GM23338 (cell line): ENCODE data around the gene OR2A12. TPM values are rescaled to one million over a fixed set of nuclear protein-coding genes. Genes with fewer than 3 reads are reported as not detected.

ENCODE experiments used
- ATAC-seq: fragments of 200-7000 bp; cut with Tn5 transposase; 3 replicates; pipeline ENCODE4 v1.9.1; 2020
- DNase-seq: peaks from one replicate; pipeline ENCODE4 v3.0.0-alpha.2; 2015; ENCODE audit warnings: low spot score
- H2AFZ ChIP-seq: fragments of 200-600 bp; sonication (generic); 2 replicates; pipeline ENCODE4 v1.8.0; 2016; ENCODE audit warnings: antibody characterized with exemption, mild to moderate bottlenecking, moderate library complexity
- H3F3A ChIP-seq: fragments of 200-600 bp; sonication (generic); replicated peaks from 2 replicates; pipeline ENCODE4 v1.8.0; 2017; ENCODE audit warnings: antibody characterized with exemption, mixed run types, low read depth
- H3K27ac ChIP-seq: fragments of 200-600 bp; sonication (generic); 2 replicates; pipeline ENCODE4 v1.6.1; 2016; ENCODE audit warnings: low read depth
- H3K27me3 ChIP-seq: fragments of 200-600 bp; sonication (generic); 2 replicates; pipeline ENCODE4 v1.8.0; 2016; ENCODE audit warnings: mild to moderate bottlenecking, mixed run types, moderate library complexity; ENCODE audit not compliant: insufficient read depth
- H3K36me3 ChIP-seq: fragments of 200-600 bp; sonication (generic); 2 replicates; pipeline ENCODE4 v1.8.0; 2016; ENCODE audit warnings: mild to moderate bottlenecking; ENCODE audit not compliant: insufficient read depth
- H3K4me1 ChIP-seq: fragments of 200-600 bp; sonication (generic); 2 replicates; pipeline ENCODE4 v1.8.0; 2016; ENCODE audit warnings: mild to moderate bottlenecking, moderate library complexity; ENCODE audit not compliant: insufficient read depth
- H3K4me2 ChIP-seq: fragments of 200-600 bp; sonication (generic); 2 replicates; pipeline ENCODE4 v1.7.1; 2017; ENCODE audit warnings: mixed run types
- H3K4me3 ChIP-seq: fragments of 200-600 bp; sonication (generic); 2 replicates; pipeline ENCODE4 v1.6.1; 2016; ENCODE audit warnings: mixed run types
- H3K79me2 ChIP-seq: fragments of 200-600 bp; sonication (generic); replicated peaks from 2 replicates; pipeline ENCODE4 v1.8.0; 2017; ENCODE audit warnings: mild to moderate bottlenecking; ENCODE audit not compliant: insufficient read depth
- H3K9me2 ChIP-seq: fragments of 200-600 bp; sonication (generic); 2 replicates; pipeline ENCODE4 v1.8.0; 2017; ENCODE audit not compliant: insufficient read depth
- H4K20me1 ChIP-seq: fragments of 200-600 bp; sonication (generic); replicated peaks from 2 replicates; pipeline ENCODE4 v1.8.0; 2017; ENCODE audit warnings: mild to moderate bottlenecking; ENCODE audit not compliant: insufficient read depth
- H3K27ac Mint-ChIP-seq: 2 replicates; pipeline ENCODE4 v1.8.0; 2020; ENCODE audit warnings: inconsistent platforms, mild to moderate bottlenecking, moderate library complexity, mixed read lengths
- H3K27me3 Mint-ChIP-seq: 3 replicates; pipeline ENCODE4 v1.8.0; 2022; ENCODE audit warnings: low read depth, mild to moderate bottlenecking, moderate library complexity, mixed read lengths, inconsistent platforms; ENCODE audit not compliant: insufficient read depth, poor library complexity
- H3K36me3 Mint-ChIP-seq: 3 replicates; pipeline ENCODE4 v1.8.0; 2021; ENCODE audit warnings: low read depth, mild to moderate bottlenecking, inconsistent platforms, moderate library complexity, mixed read lengths
- H3K4me1 Mint-ChIP-seq: 3 replicates; pipeline ENCODE4 v1.8.0; 2020; ENCODE audit warnings: mild to moderate bottlenecking, inconsistent platforms, mixed read lengths
- H3K4me3 Mint-ChIP-seq: 3 replicates; pipeline ENCODE4 v1.8.0; 2021; ENCODE audit warnings: moderate library complexity, mild to moderate bottlenecking, inconsistent platforms, mixed read lengths
- H3K9me3 Mint-ChIP-seq: 3 replicates; pipeline ENCODE4 v1.8.0; 2020; ENCODE audit warnings: moderate library complexity, mild to moderate bottlenecking, inconsistent platforms, mixed read lengths
- CTCF ChIP-seq, 2 experiments: fragments of 200-600 bp in 1 of 2; sonication (generic) in 1 of 2; conservative IDR thresholded peaks; 2 replicates each; pipeline versions ENCODE4 v1.5.1 to v1.6.1; 2016 to 2017; ENCODE audit warnings: antibody characterized with exemption in 2 of 2, low read depth in 2 of 2, mild to moderate bottlenecking in 2 of 2, moderate library complexity in 1 of 2
- ETS1 ChIP-seq: IDR thresholded peaks from 2 replicates; pipeline ENCODE4 v1.6.1; 2016; ENCODE audit warnings: antibody characterized with exemption
- JUNB ChIP-seq: IDR thresholded peaks from one replicate; pipeline ENCODE4 v1.6.1; 2016; ENCODE audit warnings: antibody characterized with exemption; ENCODE audit not compliant: unreplicated experiment
- NANOG ChIP-seq: IDR thresholded peaks from 2 replicates; pipeline ENCODE4 v1.6.1; 2016; ENCODE audit warnings: antibody characterized with exemption, borderline replicate concordance
- REST ChIP-seq: IDR thresholded peaks from one replicate; pipeline ENCODE4 v1.6.1; 2018; ENCODE audit warnings: antibody characterized with exemption; ENCODE audit not compliant: unreplicated experiment
- ZNF114 ChIP-seq: fragments of 250-450 bp; sonication (Bioruptor Pico); IDR thresholded peaks from 2 replicates; pipeline ENCODE4 v1.5.0; 2020; ENCODE audit warnings: mild to moderate bottlenecking, moderate library complexity
- ZNF462 ChIP-seq: fragments of 250-450 bp; sonication (Bioruptor Pico); IDR thresholded peaks from 2 replicates; pipeline ENCODE4 v1.5.0; 2020; ENCODE audit warnings: mild to moderate bottlenecking, moderate library complexity
- polyA plus RNA-seq: library from polyadenylated mRNA; unstranded; fragments of >200 nt; fragmentation: Nextera tagmentation; extraction: Ambion mirVana; gene quantifications from 2 replicates; pipeline ENCODE4 v1.2.1, GENCODE V29; 2016
- total RNA-seq: library from RNA; depleted of rRNA; stranded (reverse); fragments of >200 nt; shearing (Covaris generic); gene quantifications from 2 replicates; pipeline ENCODE4 v1.2.3, GENCODE V29; 2014

OR2A12 gene
- total and polyA plus RNA-seq, 2 experiments from 2014 or later: not detected

GRCh38 chr7:144090667-144091066, 4.6 kb downstream of the OR2A12 start:
- Histone ChIP-seq H3K79me2 (no peaks in the 10 kb centered on the region), H3K4me3 (no peak overlapping the region), H3K4me2 (no peak overlapping the region), H3K4me1 (no peaks in the 10 kb centered on the region), H3K27ac (no peak overlapping the region), H4K20me1 (no peaks in the 10 kb centered on the region), H3F3A (no peaks in the 10 kb centered on the region), H2AFZ (no peak overlapping the region), H3K9me2 (no peaks in the 10 kb centered on the region), H3K27me3 (no peaks in the 10 kb centered on the region), H3K36me3 (no peaks in the 10 kb centered on the region)
- TF ChIP-seq ETS1 (no peak), JUNB (no peak), NANOG (no peak), REST (no peak), ZNF114 (CRISPR knock-in tag) (no peak), ZNF462 (CRISPR knock-in tag) (no peak), CTCF (conservative IDR thresholded peaks at IDR 0.05; ENCODE audit: low read depth in 2 of 2) (no peak)
- Mint-ChIP-seq H3K4me3 (no peak overlapping the region), H3K27ac (no peak overlapping the region), H3K9me3 (peaks cover 5% of the 10 kb centered on the region; the same call in 2 of the 3 replicates), H3K4me1 (no peaks in the 10 kb centered on the region), H3K27me3 (peaks cover 2% of the 10 kb centered on the region), H3K36me3 (no peaks in the 10 kb centered on the region)
- DNase-seq (no peak), ATAC-seq (no peak)
